ENCODE results near the gene LYG1.

The LYG1 gene

GRCh38 chr2:99261242-99261641 is 39.8 kb downstream of the LYG1 start:
- DNase-seq = no peak

GRCh38 chr2:99260184-99260583 is 40.8 kb downstream of the LYG1 start:
- no peak for DNase-seq

DNA sequence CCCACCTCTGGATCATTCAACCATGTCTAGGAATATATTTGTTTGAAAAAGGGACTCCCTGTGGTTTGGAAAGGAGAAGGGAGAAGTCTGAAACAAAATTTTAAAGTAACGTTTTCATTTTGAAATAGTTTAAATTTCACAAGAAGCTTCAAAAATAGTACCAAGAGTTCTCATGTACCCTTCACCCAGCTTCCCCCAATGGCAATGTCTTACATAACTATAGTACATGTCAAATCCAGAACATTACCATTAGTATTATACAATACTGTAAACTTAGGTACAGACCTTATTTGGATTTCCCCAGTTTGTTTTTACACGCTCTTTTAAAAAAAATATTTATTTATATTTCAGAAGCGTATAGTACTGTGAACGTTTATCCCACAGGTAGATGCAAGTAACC is 41.5 kb downstream of the LYG1 start:
- DNase-seq = no peak

GRCh38 chr2:99256677-99257076 is 44.3 kb downstream of the LYG1 start:
- no peak for DNase-seq

- no peak for DNase-seq
Measured at GRCh38 chr2:99255491-99256318, 45.3 kb downstream of the LYG1 start, which contains the start of gene LYG2. LYG2 (minus strand) TSS chr2:99255666; CDS start chr2:99254260, 1,406 bp downstream.

GRCh38 chr2:99249951-99250350 is 51.0 kb downstream of the LYG1 start:
- no peak for DNase-seq

- DNase-seq = no peak
Measured at GRCh38 chr2:99242151-99242550, 58.8 kb downstream of the LYG1 start.

DNA sequence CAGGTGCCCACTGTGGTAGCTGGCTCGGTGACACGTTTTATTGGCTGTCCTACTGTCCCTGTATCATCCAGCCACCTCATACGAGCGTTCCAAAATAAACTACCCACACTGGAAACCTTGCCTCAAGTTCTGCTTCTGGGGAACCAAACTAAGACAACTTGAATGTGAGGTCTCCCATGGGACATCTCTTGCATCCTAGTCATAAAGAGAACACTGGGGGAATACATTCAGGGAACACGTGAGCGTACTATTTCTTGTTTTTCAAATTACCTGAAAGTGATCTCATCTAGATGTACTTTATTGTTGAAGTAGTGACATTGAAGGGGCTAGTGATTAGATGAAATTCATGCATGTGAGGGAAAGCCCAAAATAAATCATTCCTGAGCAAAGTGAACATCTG is 60.6 kb downstream of the LYG1 start:
- no peak for DNase-seq

GRCh38 chr2:99238599-99238998 is 62.4 kb downstream of the LYG1 start:
- DNase-seq = no peak
